Upper lobe of left lung (tissue), 6 donors: ENCODE measurements around the gene DDX27. TPM values are rescaled to one million over a fixed set of nuclear protein-coding genes. Genes with fewer than 3 reads are reported as not detected.

Experiments
- ATAC-seq, 2 donors: fragments of 200-7000 bp; cut with Tn5 transposase; one replicate each; pipeline ENCODE4 v1.9.1; 2022; ENCODE audit warnings: mild to moderate bottlenecking in 2 of 2, moderate library complexity in 2 of 2; ENCODE audit not compliant: low FRiP score in 2 of 2
- DNase-seq, 2 donors: peaks; one replicate each; pipeline ENCODE4 v3.0.0-alpha.2; 2019 to 2020
- H3K27ac ChIP-seq, 4 donors: fragments of 200-600 bp; sonication (generic); one replicate each; pipeline ENCODE4 v1.5.1; 2016 to 2019
- H3K27me3 ChIP-seq, 4 donors: fragments of 200-600 bp; sonication (generic); one replicate each; pipeline ENCODE4 v1.5.1; 2017 to 2019
- H3K36me3 ChIP-seq, 4 donors: fragments of 200-600 bp; sonication (generic); one replicate each; pipeline ENCODE4 v1.5.1; 2016 to 2019
- H3K4me1 ChIP-seq, 4 donors: fragments of 200-600 bp; sonication (generic); one replicate each; pipeline ENCODE4 v1.5.1; 2018 to 2019
- H3K4me3 ChIP-seq, 4 donors: fragments of 200-600 bp; sonication (generic); one replicate each; pipeline ENCODE4 v1.5.1; 2017 to 2019; ENCODE audit warnings: mild to moderate bottlenecking in 2 of 4, moderate library complexity in 1 of 4
- H3K9me3 ChIP-seq, 4 donors: fragments of 200-600 bp; sonication (generic); one replicate each; pipeline ENCODE4 v1.5.1; 2018 to 2019
- EP300 ChIP-seq, 4 donors: sonication (generic); formaldehyde crosslinking; IDR thresholded peaks; one replicate each; pipeline ENCODE4 v1.5.1; 2017; ENCODE audit warnings: antibody characterized with exemption in 4 of 4, control low read depth in 2 of 4
- POLR2A ChIP-seq, 4 donors: fragments of 450-650 bp; IDR thresholded peaks; one replicate each; pipeline ENCODE4 v1.5.1; 2016 to 2017; ENCODE audit warnings: antibody characterized with exemption in 4 of 4, mild to moderate bottlenecking in 2 of 4
- POLR2AphosphoS5 ChIP-seq, 2 donors: sonication (generic); formaldehyde crosslinking; IDR thresholded peaks; one replicate each; pipeline ENCODE4 v1.5.1; 2017; ENCODE audit warnings: antibody characterized with exemption in 2 of 2
- WGBS, 2 donors: methylation state at CpG; one replicate each; pipeline ENCODE4 v1.1.5; 2017 to 2018; 5-methylcytosine and 5-hydroxymethylcytosine counted together
- total RNA-seq, 6 donors: library from RNA; depleted of rRNA in 4 of 6; stranded (reverse); fragments of >200 nt in 4 of 6; gene quantifications; one replicate each; pipeline versions ENCODE4 v1.1.0 to v1.2.1, GENCODE V29; 2016 to 2021
- TF ChIP-seq, protein P1 (sequence below), 6 experiments: fragments of 450-650 bp in 4 of 6; fragments of 200-600 bp in 2 of 6; sonication (generic) in 2 of 6; IDR thresholded peaks; one replicate each; pipeline ENCODE4 v1.5.1; 2016 to 2019; ENCODE audit warnings: antibody characterized with exemption in 6 of 6
- donor health status: DM: no; HTN: no; CAD: no; lungs with moderate emphysema.
- donor health status: DM: no; HTN: yes; CAD: no; lungs with severe emphysema.

Gene DDX27
- total RNA-seq, 6 donors from 2014 or later: 26.7 to 43.0 (median 31.0) TPM

- H3K9me3 ChIP-seq: peaks cover 3 to 50% (median 25%) of the 10 kb centered on the region in 4 donors
- ATAC-seq: no peak
- peak overlapping the region; percentile 96 to 99 (median 98) for H3K27ac ChIP-seq
- H3K4me3 ChIP-seq: peak overlapping the region in 3 of 4 donors; percentile 82 to 94 (median 86)
- DNase-seq: peak in 1 of 2 donors; percentile 35
- H3K27me3 ChIP-seq: no peaks in the 10 kb centered on the region
- H3K4me1 ChIP-seq: peaks cover 40 to 55% (median 47%) of the 10 kb centered on the region in 4 donors
- peaks cover 37 to 69% (median 67%) of the 10 kb centered on the region in 4 donors for H3K36me3 ChIP-seq
- WGBS, 2 donors: 61 to 70% methylated on average over 13 of the region's 13 CpGs
- no peak for TF ChIP-seq EP300 (IDR thresholded peaks at IDR 0.05)
- no peak for TF ChIP-seq POLR2A (IDR thresholded peaks at IDR 0.05)
- TF ChIP-seq, protein P1, sequence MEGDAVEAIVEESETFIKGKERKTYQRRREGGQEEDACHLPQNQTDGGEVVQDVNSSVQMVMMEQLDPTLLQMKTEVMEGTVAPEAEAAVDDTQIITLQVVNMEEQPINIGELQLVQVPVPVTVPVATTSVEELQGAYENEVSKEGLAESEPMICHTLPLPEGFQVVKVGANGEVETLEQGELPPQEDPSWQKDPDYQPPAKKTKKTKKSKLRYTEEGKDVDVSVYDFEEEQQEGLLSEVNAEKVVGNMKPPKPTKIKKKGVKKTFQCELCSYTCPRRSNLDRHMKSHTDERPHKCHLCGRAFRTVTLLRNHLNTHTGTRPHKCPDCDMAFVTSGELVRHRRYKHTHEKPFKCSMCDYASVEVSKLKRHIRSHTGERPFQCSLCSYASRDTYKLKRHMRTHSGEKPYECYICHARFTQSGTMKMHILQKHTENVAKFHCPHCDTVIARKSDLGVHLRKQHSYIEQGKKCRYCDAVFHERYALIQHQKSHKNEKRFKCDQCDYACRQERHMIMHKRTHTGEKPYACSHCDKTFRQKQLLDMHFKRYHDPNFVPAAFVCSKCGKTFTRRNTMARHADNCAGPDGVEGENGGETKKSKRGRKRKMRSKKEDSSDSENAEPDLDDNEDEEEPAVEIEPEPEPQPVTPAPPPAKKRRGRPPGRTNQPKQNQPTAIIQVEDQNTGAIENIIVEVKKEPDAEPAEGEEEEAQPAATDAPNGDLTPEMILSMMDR (IDR thresholded peaks at IDR 0.05): no peak
- no peak for TF ChIP-seq POLR2AphosphoS5 (IDR thresholded peaks at IDR 0.05)
These were observed 62.1 kb downstream of the DDX27 start for GRCh38 chr20:49281059-49281912.

DNA sequence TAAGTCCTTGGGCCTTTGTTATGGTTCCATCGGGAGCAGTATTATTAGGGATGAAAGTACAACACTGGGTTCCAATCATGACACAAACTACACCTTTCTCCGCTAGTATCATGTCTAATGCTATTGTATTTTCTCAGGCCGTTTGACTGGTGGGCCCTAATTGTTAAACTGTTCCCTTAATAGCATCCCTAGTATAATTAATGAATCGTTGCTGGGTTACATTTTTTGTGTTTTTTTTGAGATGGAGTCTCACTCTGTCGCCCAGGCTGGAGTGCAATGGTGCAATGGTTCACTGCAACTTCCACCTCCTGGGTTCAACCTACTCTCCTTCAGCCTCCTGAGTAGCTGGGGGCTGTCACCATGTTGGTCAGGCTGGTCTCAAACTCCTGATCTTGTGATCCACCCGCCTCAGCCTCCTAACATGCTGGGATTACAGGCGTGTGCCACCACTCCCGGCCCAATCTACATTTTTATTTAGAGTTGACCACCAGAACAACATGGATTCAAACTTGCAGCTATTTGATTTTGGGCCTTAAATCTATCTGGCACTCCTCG lies 62.8 kb downstream of the DDX27 start:
- 81 to 88% methylated on average over 9 of the region's 9 CpGs for WGBS, 2 donors
- ATAC-seq (no peak), DNase-seq (no peak)
- peaks cover 8 to 57% (median 32%) of the 10 kb centered on the region in 4 donors for H3K9me3 ChIP-seq
- H3K4me1 ChIP-seq: peaks cover 40 to 50% (median 42%) of the 10 kb centered on the region in 4 donors
- H3K27me3 ChIP-seq: no peaks in the 10 kb centered on the region
- peak overlapping the region in 2 of 4 donors; percentile 4 to 94 for H3K4me3 ChIP-seq
- TF ChIP-seq POLR2A (IDR thresholded peaks at IDR 0.05) (no peak), POLR2AphosphoS5 (IDR thresholded peaks at IDR 0.05) (no peak), EP300 (IDR thresholded peaks at IDR 0.05) (no peak)
- TF ChIP-seq, protein P1 (IDR thresholded peaks at IDR 0.05): no peak
- H3K36me3 ChIP-seq: peaks cover 44 to 76% (median 74%) of the 10 kb centered on the region in 4 donors
- H3K27ac ChIP-seq: peak overlapping the region; percentile 29 to 99 (median 97)

DNA sequence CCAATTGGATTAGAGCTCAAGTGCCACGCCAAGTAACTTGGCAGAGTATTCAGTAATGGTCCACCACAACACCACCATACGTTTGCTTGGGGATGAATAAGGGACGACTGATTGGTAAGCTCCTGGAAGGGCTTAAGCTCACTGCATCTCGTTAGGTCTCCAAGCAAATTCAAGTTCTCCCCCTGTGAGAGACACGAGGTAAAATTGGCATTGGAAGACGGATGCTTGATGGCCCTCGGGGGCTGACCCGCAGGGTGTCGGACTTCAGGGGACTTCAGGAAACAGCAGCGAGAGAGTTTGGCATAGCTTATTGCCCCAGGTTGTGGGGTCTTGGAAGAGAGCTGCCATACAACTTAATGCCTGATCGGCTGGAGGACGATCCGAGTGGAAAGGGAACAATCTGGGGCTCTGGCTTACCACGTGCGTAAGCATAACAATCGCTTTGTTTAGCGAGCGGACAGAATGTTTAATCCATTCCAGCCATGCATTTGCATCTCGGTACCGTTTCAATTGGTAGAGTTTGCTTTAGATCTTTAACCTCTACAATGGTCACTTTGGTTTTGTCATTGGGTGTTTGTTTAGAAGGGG lies 63.5 kb downstream of the DDX27 start:
- Histone ChIP-seq H3K36me3 (peaks cover 46 to 83% (median 80%) of the 10 kb centered on the region in 4 donors), H3K4me1 (peaks cover 40 to 55% (median 42%) of the 10 kb centered on the region in 4 donors), H3K9me3 (peaks cover 12 to 64% (median 37%) of the 10 kb centered on the region in 4 donors), H3K27me3 (no peaks in the 10 kb centered on the region), H3K27ac (peak overlapping the region in 1 of 4 donors; percentile 99), H3K4me3 (peak overlapping the region in 1 of 4 donors; percentile 94)
- ATAC-seq: no peak
- no peak for DNase-seq
- TF ChIP-seq EP300 (IDR thresholded peaks at IDR 0.05): no peak
- TF ChIP-seq POLR2AphosphoS5 (IDR thresholded peaks at IDR 0.05): no peak
- TF ChIP-seq POLR2A (IDR thresholded peaks at IDR 0.05): no peak
- TF ChIP-seq, protein P1 (IDR thresholded peaks at IDR 0.05): no peak
- WGBS, 2 donors: 87 to 90% methylated on average over 14 to 20 of the region's 20 CpGs

DNA sequence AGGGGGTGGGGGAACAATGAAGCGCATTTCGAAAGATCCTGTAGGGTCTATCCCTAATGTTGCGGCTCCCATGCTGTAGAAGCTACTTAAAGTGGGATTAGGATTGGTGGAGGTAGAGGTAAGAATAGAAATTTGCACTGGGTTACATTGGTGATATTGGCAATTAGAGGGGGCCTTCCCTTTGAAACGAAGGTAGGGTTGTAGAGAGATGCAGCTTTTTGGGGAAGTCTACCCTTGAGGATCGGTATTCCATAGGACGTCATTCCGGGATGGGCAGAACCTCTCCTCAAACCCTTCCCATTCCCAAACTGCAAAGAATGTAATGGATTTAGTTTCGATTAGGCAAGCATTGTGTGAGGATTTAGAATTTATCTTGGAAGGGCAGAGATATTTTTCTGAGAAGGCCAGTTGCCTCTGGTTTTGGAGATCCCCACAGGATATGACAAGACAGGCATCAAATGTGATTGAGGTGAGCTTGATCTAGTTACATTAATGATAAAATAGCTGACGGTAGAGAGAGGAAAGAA lies 64.0 kb downstream of the DDX27 start:
- DNase-seq (no peak), ATAC-seq (no peak)
- no peak for TF ChIP-seq POLR2AphosphoS5 (IDR thresholded peaks at IDR 0.05)
- no peak for TF ChIP-seq POLR2A (IDR thresholded peaks at IDR 0.05)
- TF ChIP-seq EP300 (IDR thresholded peaks at IDR 0.05): no peak
- TF ChIP-seq, protein P1 (IDR thresholded peaks at IDR 0.05): no peak
- 90 to 91% methylated on average over 9 of the region's 9 CpGs for WGBS, 2 donors
- Histone ChIP-seq H3K27ac (no peak overlapping the region), H3K27me3 (no peaks in the 10 kb centered on the region), H3K36me3 (peaks cover 51 to 88% (median 84%) of the 10 kb centered on the region in 4 donors), H3K4me1 (peaks cover 40 to 60% (median 46%) of the 10 kb centered on the region in 4 donors), H3K9me3 (peaks cover 12 to 65% (median 38%) of the 10 kb centered on the region in 4 donors), H3K4me3 (no peak overlapping the region)
